GM23338 (cell line): ENCODE data around the gene CCDC137. TPM values are rescaled to one million over a fixed set of nuclear protein-coding genes. Genes with fewer than 3 reads are reported as not detected.

ENCODE experiments used
- ATAC-seq: fragments of 200-7000 bp; cut with Tn5 transposase; 3 replicates; pipeline ENCODE4 v1.9.1; 2020
- DNase-seq: peaks from one replicate; pipeline ENCODE4 v3.0.0-alpha.2; 2015; ENCODE audit warnings: low spot score
- H2AFZ ChIP-seq: fragments of 200-600 bp; sonication (generic); 2 replicates; pipeline ENCODE4 v1.8.0; 2016; ENCODE audit warnings: antibody characterized with exemption, mild to moderate bottlenecking, moderate library complexity
- H3F3A ChIP-seq: fragments of 200-600 bp; sonication (generic); replicated peaks from 2 replicates; pipeline ENCODE4 v1.8.0; 2017; ENCODE audit warnings: antibody characterized with exemption, mixed run types, low read depth
- H3K27ac ChIP-seq: fragments of 200-600 bp; sonication (generic); 2 replicates; pipeline ENCODE4 v1.6.1; 2016; ENCODE audit warnings: low read depth
- H3K27me3 ChIP-seq: fragments of 200-600 bp; sonication (generic); 2 replicates; pipeline ENCODE4 v1.8.0; 2016; ENCODE audit warnings: mild to moderate bottlenecking, mixed run types, moderate library complexity; ENCODE audit not compliant: insufficient read depth
- H3K36me3 ChIP-seq: fragments of 200-600 bp; sonication (generic); 2 replicates; pipeline ENCODE4 v1.8.0; 2016; ENCODE audit warnings: mild to moderate bottlenecking; ENCODE audit not compliant: insufficient read depth
- H3K4me1 ChIP-seq: fragments of 200-600 bp; sonication (generic); 2 replicates; pipeline ENCODE4 v1.8.0; 2016; ENCODE audit warnings: mild to moderate bottlenecking, moderate library complexity; ENCODE audit not compliant: insufficient read depth
- H3K4me2 ChIP-seq: fragments of 200-600 bp; sonication (generic); 2 replicates; pipeline ENCODE4 v1.7.1; 2017; ENCODE audit warnings: mixed run types
- H3K4me3 ChIP-seq: fragments of 200-600 bp; sonication (generic); 2 replicates; pipeline ENCODE4 v1.6.1; 2016; ENCODE audit warnings: mixed run types
- H3K79me2 ChIP-seq: fragments of 200-600 bp; sonication (generic); replicated peaks from 2 replicates; pipeline ENCODE4 v1.8.0; 2017; ENCODE audit warnings: mild to moderate bottlenecking; ENCODE audit not compliant: insufficient read depth
- H3K9me2 ChIP-seq: fragments of 200-600 bp; sonication (generic); 2 replicates; pipeline ENCODE4 v1.8.0; 2017; ENCODE audit not compliant: insufficient read depth
- H4K20me1 ChIP-seq: fragments of 200-600 bp; sonication (generic); replicated peaks from 2 replicates; pipeline ENCODE4 v1.8.0; 2017; ENCODE audit warnings: mild to moderate bottlenecking; ENCODE audit not compliant: insufficient read depth
- H3K27ac Mint-ChIP-seq: 2 replicates; pipeline ENCODE4 v1.8.0; 2020; ENCODE audit warnings: inconsistent platforms, mild to moderate bottlenecking, moderate library complexity, mixed read lengths
- H3K27me3 Mint-ChIP-seq: 3 replicates; pipeline ENCODE4 v1.8.0; 2022; ENCODE audit warnings: low read depth, mild to moderate bottlenecking, moderate library complexity, mixed read lengths, inconsistent platforms; ENCODE audit not compliant: insufficient read depth, poor library complexity
- H3K36me3 Mint-ChIP-seq: 3 replicates; pipeline ENCODE4 v1.8.0; 2021; ENCODE audit warnings: low read depth, mild to moderate bottlenecking, inconsistent platforms, moderate library complexity, mixed read lengths
- H3K4me1 Mint-ChIP-seq: 3 replicates; pipeline ENCODE4 v1.8.0; 2020; ENCODE audit warnings: mild to moderate bottlenecking, inconsistent platforms, mixed read lengths
- H3K4me3 Mint-ChIP-seq: 3 replicates; pipeline ENCODE4 v1.8.0; 2021; ENCODE audit warnings: moderate library complexity, mild to moderate bottlenecking, inconsistent platforms, mixed read lengths
- H3K9me3 Mint-ChIP-seq: 3 replicates; pipeline ENCODE4 v1.8.0; 2020; ENCODE audit warnings: moderate library complexity, mild to moderate bottlenecking, inconsistent platforms, mixed read lengths
- CREB1 ChIP-seq: fragments of 250-450 bp; sonication (Bioruptor Pico); IDR thresholded peaks from 2 replicates; pipeline ENCODE4 v1.5.0; 2020; ENCODE audit warnings: low read depth, mild to moderate bottlenecking, moderate library complexity
- CTCF ChIP-seq, 2 experiments: fragments of 200-600 bp in 1 of 2; sonication (generic) in 1 of 2; conservative IDR thresholded peaks; 2 replicates each; pipeline versions ENCODE4 v1.5.1 to v1.6.1; 2016 to 2017; ENCODE audit warnings: antibody characterized with exemption in 2 of 2, low read depth in 2 of 2, mild to moderate bottlenecking in 2 of 2, moderate library complexity in 1 of 2
- ETS1 ChIP-seq: IDR thresholded peaks from 2 replicates; pipeline ENCODE4 v1.6.1; 2016; ENCODE audit warnings: antibody characterized with exemption
- EZH2 ChIP-seq: fragments of 200-600 bp; sonication (generic); IDR thresholded peaks from one replicate; pipeline ENCODE4 v1.8.0; 2017; ENCODE audit warnings: antibody characterized with exemption, mild to moderate bottlenecking, low read depth; ENCODE audit not compliant: unreplicated experiment
- EZH2phosphoT487 ChIP-seq: fragments of 200-600 bp; sonication (generic); IDR thresholded peaks from one replicate; pipeline ENCODE4 v1.8.1; 2018; ENCODE audit warnings: antibody characterized with exemption; ENCODE audit not compliant: unreplicated experiment
- JUNB ChIP-seq: IDR thresholded peaks from one replicate; pipeline ENCODE4 v1.6.1; 2016; ENCODE audit warnings: antibody characterized with exemption; ENCODE audit not compliant: unreplicated experiment
- NANOG ChIP-seq: IDR thresholded peaks from 2 replicates; pipeline ENCODE4 v1.6.1; 2016; ENCODE audit warnings: antibody characterized with exemption, borderline replicate concordance
- POLR2AphosphoS5 ChIP-seq: IDR thresholded peaks from 2 replicates; pipeline ENCODE4 v1.6.1; 2016; ENCODE audit warnings: antibody characterized with exemption, low read depth
- REST ChIP-seq: IDR thresholded peaks from one replicate; pipeline ENCODE4 v1.6.1; 2018; ENCODE audit warnings: antibody characterized with exemption; ENCODE audit not compliant: unreplicated experiment
- STAT1 ChIP-seq: IDR thresholded peaks from one replicate; pipeline ENCODE4 v1.6.1; 2016; ENCODE audit warnings: antibody characterized with exemption; ENCODE audit not compliant: unreplicated experiment
- ZNF114 ChIP-seq: fragments of 250-450 bp; sonication (Bioruptor Pico); IDR thresholded peaks from 2 replicates; pipeline ENCODE4 v1.5.0; 2020; ENCODE audit warnings: mild to moderate bottlenecking, moderate library complexity
- ZNF331 ChIP-seq: fragments of 250-450 bp; sonication (Bioruptor Pico); IDR thresholded peaks from 2 replicates; pipeline ENCODE4 v1.5.0; 2020; ENCODE audit warnings: low read depth, mild to moderate bottlenecking, moderate library complexity
- ZNF462 ChIP-seq: fragments of 250-450 bp; sonication (Bioruptor Pico); IDR thresholded peaks from 2 replicates; pipeline ENCODE4 v1.5.0; 2020; ENCODE audit warnings: mild to moderate bottlenecking, moderate library complexity
- polyA plus RNA-seq: library from polyadenylated mRNA; unstranded; fragments of >200 nt; fragmentation: Nextera tagmentation; extraction: Ambion mirVana; gene quantifications from 2 replicates; pipeline ENCODE4 v1.2.1, GENCODE V29; 2016
- total RNA-seq: library from RNA; depleted of rRNA; stranded (reverse); fragments of >200 nt; shearing (Covaris generic); gene quantifications from 2 replicates; pipeline ENCODE4 v1.2.3, GENCODE V29; 2014

CCDC137 gene
- total and polyA plus RNA-seq, 2 experiments from 2014 or later, result 26.1 to 73.4 TPM

GRCh38 chr17:81660441-81660840 is 6.1 kb upstream of the CCDC137 start:
- Histone ChIP-seq H3K9me2 (no peaks in the 10 kb centered on the region), H3K27me3 (no peaks in the 10 kb centered on the region), H3K27ac (no peak overlapping the region), H2AFZ (no peak overlapping the region), H3K36me3 (no peaks in the 10 kb centered on the region), H3K79me2 (0 out of 2 replicates have a peak, but pooled peaks cover 3% of the 10 kb centered on the region), H3K4me1 (peaks cover 7% of the 10 kb centered on the region), H3F3A (peaks cover 7% of the 10 kb centered on the region; the same call in 1 of the 2 replicates), H4K20me1 (no peaks in the 10 kb centered on the region), H3K4me3 (no peak overlapping the region), H3K4me2 (no peak overlapping the region)
- Mint-ChIP-seq H3K4me1 (peaks cover 5% of the 10 kb centered on the region; the same call in 1 of the 3 replicates), H3K27me3 (peaks cover 5% of the 10 kb centered on the region), H3K27ac (no peak overlapping the region), H3K9me3 (no peaks in the 10 kb centered on the region), H3K4me3 (no peak overlapping the region), H3K36me3 (peaks cover 11% of the 10 kb centered on the region)
- TF ChIP-seq ZNF462 (no peak), POLR2AphosphoS5 (no peak), CTCF (conservative IDR thresholded peaks at IDR 0.05; ENCODE audit: low read depth in 2 of 2) (no peak), NANOG (no peak), REST (no peak), EZH2phosphoT487 (no peak), ZNF331 (CRISPR knock-in tag) (no peak), JUNB (no peak), ETS1 (no peak), CREB1 (CRISPR knock-in tag) (no peak), STAT1 (no peak), EZH2 (no peak), ZNF114 (CRISPR knock-in tag) (no peak)
- DNase-seq, result no peak
- no peak for ATAC-seq
